ENCODE results near the gene GPR3. TPM values are rescaled to one million over a fixed set of nuclear protein-coding genes. Genes with fewer than 3 reads are reported as not detected.

The GPR3 gene
- total RNA-seq = 0.19 and 0.53 TPM in 2 replicates

GRCh38 chr1:27392096-27392777, at the start of gene GPR3:
Gene GPR3 (plus strand): TSS chr1:27392622. CDS start chr1:27393799, 1,177 bp downstream.

GRCh38 chr1:27366411-27367159, 25.8 kb upstream of the GPR3 start, which contains the start of gene MAP3K6:
Gene MAP3K6 (minus strand): TSS chr1:27366961. CDS start chr1:27366597, 364 bp downstream.

GRCh38 chr1:27374362-27375086, 17.9 kb upstream of the GPR3 start, which contains the start of gene FCN3:
Gene FCN3 (minus strand): TSS chr1:27374824. CDS start chr1:27374818, 6 bp downstream.

GRCh38 chr1:27383039-27383605, 9.3 kb upstream of the GPR3 start, which contains the start of gene CD164L2:
Gene CD164L2 (minus strand): TSS chr1:27383333. CDS start chr1:27383239, 94 bp downstream.

Other genes with a start within 250 kb of the GPR3 start
- 5.0 and 12.0 TPM in 2 replicates for gene SLC9A1, start 237.5 kb upstream of the GPR3 start, total RNA-seq
- 19.3 and 23.6 TPM in 2 replicates for gene WDTC1, start 158.0 kb upstream of the GPR3 start, total RNA-seq
- 19.9 and 25.1 TPM in 2 replicates for gene TMEM222, start 70.5 kb upstream of the GPR3 start, total RNA-seq
- 0.13 and 0.19 TPM in 2 replicates for gene SYTL1, start 50.6 kb upstream of the GPR3 start, total RNA-seq
- 18.2 and 19.0 TPM in 2 replicates for gene MAP3K6, start 25.7 kb upstream of the GPR3 start, total RNA-seq
- gene FCN3, start 17.8 kb upstream of the GPR3 start, total RNA-seq = not detected in 2 replicates
- not detected in 2 replicates for gene CD164L2, start 9.3 kb upstream of the GPR3 start, total RNA-seq
- gene WASF2, start 97.5 kb downstream of the GPR3 start, total RNA-seq = 20.3 and 33.6 TPM in 2 replicates
- 7.5 and 10.0 TPM in 2 replicates for gene AHDC1, start 211.5 kb downstream of the GPR3 start, total RNA-seq
- gene FGR, start 242.6 kb downstream of the GPR3 start, total RNA-seq = not detected in 2 replicates

All from aortic smooth muscle cell (primary cell).